NCI-H128 (cell line): Measurements from ENCODE around the gene SYNGR1.

Experiments
- DNase-seq: peaks from one replicate; lab custom pipeline; 2025; ENCODE audit not compliant: unreplicated experiment; lab: John Stamatoyannopoulos, UW

Gene SYNGR1

DNA sequence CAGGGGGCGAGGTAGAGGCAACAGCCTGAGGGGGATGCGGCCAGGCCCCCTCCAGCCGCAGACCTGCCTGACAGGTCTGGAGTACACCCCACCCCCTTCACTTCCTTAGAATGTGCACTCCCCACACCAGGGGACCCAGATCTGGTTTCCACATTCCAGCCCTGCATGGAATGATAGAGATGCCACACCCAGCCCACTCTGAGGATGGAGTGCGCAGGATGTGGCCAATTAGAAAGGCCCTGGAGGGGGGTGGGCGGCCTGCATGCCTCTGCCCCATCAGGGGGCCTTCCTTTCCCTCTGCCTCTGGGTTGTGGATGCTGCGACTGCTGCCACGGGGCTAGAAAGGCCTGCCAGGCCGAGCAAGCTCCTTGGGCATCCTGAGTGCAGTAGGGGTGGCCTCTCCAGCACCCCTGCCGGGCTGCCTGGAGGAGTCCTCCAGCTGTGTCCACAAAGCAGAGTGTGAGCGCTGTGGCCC, 78.8 kb downstream of the SYNGR1 start:
- no peak for DNase-seq

DNA sequence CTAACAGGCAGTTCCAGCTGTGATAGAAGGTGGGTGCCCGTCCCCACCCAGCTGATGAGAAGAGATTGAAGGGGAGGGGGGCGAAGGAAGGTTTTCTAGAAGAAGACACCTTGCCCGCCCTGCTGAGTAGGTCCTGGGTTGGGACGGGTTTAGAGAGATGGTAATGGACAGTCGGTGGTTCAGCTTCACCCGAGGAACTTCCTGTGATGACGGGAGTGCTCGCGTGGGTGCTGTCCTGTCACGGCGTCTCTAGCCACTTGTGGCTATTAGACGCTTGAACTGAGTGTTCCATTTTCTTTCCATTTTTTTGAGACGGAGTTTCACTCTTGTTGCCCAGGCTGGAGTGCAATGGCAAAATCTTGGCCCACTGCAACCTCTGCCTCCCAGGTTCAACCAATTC, 79.4 kb downstream of the SYNGR1 start:
- DNase-seq: no peak

DNA sequence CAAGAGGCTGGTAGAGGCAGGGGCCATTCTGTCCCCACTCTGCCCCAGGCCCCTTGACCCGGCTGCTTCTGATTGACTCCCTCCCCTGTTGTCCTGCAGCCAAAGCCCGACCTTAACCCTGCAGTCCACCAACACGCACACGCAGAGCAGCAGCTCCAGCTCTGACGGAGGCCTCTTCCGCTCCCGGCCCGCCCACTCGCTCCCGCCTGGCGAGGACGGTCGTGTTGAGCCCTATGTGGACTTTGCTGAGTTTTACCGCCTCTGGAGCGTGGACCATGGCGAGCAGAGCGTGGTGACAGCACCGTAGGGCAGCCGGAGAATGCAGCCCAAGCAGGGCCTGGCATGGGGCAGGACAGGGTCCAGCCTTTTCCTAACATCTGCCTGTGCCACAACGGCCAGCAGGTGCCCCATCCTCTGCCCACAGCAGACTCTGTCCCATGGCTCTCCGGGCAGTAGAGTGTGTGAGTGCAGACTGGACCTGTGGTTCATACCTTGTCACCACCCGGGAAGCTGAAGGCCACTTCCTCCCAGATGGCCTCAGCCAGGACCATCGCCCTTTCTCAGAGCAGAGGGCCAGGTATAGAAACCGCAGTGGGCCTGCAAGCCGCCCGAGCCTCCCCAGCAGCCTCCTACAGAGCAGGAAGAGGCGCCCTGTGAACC, 80.3 kb downstream of the SYNGR1 start:
- DNase-seq: no peak

DNA sequence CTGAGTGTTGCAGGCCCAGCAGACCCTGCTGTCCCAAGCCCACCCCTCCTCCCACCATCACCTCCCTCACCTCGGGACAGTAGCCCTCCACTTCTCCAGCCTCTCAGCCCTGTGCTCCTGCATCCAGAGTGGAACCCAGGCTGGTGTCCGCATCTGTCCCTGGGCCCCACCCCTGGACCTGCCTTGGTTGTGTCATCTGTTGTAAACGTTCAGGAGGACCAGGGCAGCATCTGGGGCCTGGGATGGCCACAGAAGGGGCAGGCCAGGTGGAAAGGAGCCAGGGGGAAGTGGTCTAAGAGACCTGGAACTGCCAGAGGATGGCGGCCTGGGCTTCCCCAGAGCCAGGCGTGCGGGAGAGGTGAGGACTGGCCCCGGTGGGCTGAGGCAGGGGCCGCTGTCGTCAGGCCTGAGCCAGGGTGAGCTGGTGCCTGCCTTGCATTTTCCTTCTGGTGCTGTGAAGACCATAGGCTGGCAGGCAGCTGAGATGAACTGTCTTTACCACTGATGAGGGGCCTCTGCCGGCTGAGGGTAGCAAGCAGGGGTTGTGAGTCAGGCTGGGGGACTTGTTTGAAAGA, 80.9 kb downstream of the SYNGR1 start:
- DNase-seq: no peak

DNA sequence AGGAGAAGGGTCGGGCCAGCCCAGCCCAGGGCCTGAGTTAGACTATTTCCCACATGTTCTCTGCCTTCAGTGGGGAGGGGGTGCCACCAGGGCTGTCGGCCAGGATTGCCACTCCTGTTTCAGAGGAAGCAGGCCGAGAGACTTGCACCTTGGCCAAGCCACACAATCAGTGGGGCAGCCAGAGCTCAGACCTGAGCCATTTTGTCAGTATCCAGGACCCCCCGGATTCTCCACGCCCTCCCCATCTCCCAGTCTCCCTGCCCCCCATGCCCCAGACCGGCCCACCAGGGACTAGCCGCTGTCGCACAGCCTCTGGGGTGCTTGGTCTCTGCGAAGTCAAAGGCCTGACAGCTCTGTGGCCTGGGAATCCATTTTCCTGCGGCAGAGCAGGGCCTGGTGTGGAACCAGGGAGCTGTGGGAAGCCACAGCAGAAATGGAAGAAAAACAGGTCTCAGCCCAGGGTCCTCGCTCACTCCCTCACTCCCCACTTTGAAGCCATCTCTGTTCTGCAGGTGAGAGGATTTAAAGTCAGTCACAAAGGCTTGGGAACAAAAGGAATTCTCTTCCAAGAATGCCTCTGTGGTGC, 81.5 kb downstream of the SYNGR1 start:
- DNase-seq: no peak

DNA sequence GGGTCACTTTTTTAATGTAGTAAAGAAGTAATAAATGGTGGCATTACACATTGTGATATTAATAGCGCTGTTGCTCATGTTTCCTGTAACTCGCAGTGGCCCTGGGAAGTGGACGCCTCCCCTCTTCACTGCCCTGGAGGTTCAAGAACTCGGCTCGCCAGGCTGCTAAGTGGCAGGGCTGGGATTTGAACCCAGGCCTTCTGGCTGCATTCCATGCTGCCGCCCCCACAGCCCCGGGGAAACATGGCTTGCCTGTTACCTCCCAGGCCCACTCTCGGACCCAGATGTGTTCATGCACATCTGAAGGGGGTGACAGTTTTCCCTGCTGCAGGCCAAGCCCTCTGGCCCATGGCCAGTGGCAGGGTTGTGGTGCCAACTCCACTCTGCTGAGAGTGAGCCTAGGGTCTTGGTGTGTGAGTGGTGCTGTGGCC, 82.0 kb downstream of the SYNGR1 start:
- DNase-seq: no peak

DNA sequence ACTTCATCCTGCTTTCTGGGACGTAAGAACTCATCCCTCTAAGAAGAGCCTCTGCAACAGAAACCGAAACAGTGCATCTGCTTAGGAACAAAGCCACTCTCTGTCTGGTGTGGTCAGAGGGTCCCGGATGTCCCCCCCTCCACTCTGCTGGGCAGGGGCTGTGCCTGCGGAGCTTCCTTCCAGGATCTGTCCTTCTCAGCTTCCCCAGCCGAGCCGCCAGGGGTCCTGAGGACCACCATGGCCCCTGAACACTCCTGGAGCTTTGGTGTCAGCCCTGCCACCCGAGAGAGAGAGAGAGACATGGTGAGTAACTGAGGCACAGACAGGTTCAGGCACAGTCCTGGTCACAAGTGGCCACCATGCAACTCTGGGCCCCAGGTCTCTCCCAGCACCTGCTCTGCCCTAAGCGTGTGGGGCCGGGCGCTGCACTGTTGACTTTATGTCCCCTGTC, 82.6 kb downstream of the SYNGR1 start:
- no peak for DNase-seq

DNA sequence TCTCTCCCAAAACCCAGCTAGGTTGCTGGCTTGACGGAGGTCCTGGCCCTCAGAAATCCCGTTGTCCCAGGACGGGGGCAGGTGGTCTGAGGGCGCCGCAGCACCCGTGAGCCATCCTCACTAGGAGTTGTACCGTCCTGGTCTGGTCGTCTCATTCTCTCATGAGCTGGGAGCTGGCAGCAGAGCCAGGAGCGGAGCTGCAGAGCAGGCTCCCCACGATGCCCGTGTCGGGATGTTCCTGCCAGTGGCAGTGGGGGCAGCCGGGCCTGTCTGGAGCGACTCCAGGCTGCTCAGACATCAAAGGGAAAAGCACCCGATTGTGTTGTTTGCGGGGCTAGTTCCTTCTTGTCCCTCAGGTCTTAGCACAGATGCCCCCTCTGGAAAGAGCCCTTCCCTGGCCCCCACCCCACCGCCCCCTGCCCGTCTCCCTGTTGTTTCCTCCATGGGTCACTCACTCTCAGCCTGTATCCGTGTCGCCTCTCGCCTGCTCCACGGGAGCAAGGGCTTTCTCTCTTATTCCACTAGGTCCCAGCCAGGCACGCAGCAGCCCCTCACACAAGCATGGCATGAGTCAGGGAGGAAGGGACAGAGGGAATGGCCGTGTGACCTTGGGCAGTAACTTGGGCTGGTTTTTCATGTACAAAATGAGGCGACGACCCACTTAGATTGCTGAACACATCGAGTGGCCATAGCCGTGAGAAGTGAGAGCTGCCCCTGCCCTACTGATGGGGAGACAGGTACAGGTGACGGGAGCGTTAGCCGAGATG, 83.9 kb downstream of the SYNGR1 start:
- no peak for DNase-seq

DNA sequence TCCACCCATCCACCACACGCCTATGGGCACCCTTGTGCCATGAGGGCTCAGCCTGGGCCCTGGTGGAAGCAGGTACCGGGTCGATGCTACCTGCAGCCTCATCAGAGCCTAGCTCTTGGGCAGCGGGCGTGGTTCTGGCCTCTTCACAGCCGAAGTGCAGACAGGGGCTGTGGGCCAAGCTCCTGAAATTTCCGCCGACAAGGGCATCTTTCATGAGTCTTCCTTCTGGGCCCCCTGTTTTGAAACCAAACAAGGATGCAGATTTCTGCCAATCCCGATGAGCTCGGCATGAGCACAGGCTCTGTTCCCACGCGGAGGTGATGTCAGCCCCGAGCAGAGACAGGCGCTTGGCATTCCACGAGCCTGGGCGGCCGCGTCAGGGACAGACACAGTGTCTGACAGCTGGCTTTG, 84.5 kb downstream of the SYNGR1 start:
- DNase-seq: no peak

DNA sequence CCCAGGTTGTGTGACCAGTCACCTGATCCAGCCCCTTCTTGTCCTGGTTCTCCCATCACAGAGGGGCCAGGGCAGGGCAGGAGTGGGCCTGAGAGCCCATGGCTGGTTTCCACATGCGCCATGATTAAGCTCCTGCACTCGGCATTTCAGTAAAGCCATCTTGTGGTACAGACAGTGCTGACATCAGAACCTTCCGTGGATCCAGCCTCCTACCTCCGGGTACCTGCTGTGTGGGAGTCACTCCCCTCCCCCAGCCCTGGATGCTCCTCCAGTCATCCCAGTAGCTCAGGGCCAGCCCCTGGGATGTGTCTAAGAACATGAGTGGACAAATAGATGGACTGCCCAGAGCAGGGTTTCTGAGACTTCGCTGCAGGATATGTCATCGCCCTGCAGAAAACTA, 84.9 kb downstream of the SYNGR1 start:
- DNase-seq: no peak
